Measurements from ENCODE around the gene AHSG.
"Not testable (repeated sequence)": the region's sequence is repeated elsewhere in the genome, so short reads cannot be mapped to it uniquely, and the experiment has no call there.

AHSG gene

DNA sequence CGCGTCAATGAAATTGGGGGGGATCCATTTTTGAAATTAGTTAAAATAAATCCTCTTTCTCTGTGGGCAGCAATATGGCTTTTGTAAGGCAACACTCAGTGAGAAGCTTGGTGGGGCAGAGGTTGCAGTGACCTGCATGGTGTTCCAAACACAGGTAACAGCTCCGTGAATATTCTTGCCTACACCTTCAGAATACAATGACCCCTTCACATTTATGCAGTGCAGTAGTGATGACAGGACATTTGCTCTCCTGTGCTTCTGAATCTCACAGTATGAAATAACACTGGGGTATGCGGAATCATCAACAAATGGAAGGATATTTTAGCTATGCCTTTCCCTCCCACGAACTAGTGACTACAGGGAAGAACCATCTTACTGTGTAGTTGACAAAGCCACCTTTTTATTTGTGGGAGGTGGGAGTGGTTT, 6.9 kb downstream of the AHSG start:
- no peak for DNase-seq

DNA sequence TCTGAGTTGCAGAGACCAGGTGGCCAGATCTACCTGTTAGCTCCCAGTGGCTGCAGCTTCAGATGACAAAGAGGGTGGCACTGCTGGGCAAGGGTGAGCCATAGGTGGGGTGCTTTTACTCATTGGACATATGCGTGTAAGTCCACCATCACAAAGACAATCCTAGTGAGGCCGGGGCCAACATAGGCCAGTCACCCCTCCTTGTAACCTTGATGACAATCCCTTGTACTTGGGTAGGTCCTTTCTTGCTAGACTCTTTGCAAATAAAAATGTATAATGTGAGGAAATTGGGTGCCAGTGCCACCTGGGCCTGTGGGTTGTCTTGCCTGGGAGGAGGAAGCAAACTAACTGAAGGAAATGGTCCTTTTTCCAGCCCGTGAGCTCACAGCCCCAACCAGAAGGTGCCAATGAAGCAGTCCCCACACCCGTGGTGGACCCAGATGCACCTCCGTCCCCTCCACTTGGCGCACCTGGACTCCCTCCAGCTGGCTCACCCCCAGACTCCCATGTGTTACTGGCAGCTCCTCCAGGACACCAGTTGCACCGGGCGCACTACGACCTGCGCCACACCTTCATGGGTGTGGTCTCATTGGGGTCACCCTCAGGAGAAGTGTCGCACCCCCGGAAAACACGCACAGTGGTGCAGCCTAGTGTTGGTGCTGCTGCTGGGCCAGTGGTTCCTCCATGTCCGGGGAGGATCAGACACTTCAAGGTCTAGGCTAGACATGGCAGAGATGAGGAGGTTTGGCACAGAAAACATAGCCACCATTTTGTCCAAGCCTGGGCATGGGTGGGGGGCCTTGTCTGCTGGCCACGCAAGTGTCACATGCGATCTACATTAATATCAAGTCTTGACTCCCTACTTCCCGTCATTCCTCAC, 7.6 kb downstream of the AHSG start:
- DNase-seq, result no peak

DNA sequence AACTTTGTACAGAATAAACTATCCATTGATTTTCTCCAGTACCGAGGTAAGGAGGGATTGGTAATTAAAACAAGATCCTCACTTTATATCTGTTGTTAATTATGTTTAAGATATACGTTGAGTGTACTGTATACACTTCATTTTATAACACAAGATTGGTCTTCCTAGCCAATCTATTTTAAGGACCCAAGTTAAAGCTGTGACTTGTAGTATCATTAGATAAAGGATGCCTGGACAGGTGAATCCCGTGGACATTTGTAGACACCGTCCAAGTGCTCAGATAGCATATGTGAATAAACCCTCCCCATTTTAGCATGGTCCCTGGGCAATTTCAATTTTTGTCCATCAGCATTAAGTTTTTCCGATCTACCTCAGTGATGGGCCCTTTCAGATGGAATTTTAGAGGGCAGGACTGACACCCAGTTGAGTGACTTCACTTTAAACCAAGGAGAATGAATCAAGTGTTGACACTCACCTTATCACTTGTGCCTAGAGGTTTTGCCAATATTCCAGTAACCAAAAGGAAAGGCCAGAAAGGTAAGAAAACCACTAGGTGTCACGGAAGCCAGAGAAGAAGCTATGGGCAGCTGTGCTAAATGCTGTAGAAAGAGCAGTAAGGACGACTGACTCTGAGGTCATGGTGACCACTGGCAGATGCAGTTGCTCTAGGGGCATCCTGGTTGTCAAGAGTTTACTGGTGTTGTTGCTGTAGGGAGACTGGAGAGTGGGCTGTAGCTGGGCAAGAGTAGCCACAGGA, 9.2 kb downstream of the AHSG start:
- DNase-seq, result no peak

DNA sequence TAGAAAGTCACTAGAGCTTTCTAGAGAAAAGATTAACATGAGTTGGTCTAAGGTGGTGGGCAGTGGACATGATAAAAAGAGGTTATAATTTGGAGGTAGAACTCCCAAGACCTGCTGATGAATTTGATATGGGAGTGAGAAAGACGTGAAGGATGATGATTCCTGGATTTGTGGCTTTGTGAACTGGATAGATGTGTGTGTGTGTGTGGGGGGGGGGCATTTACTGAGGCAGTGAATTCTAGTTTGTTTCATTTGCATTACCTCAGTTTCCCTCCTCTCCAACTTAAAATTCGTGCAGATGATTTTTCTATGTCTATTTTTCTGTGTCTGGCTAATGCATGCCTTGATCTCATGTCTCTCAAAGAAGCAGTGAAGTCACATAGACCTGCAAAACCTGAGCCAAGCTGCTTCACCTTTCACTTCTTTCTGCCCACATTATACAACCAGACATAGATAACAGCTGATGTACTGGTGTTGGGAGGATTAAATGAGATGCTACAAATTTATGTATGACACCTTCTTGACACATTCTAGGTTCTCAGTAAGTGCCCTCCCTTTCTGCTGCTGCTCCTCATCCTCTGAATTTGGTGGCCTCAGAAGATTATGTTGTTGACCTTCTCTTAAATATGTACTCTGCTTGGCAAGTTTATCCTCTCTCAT, 9.9 kb downstream of the AHSG start:
- DNase-seq, result no peak

GRCh38 chr3:186624598-186624997, 11.7 kb downstream of the AHSG start:
- no peak for DNase-seq

GRCh38 chr3:186625600-186626042, 12.8 kb downstream of the AHSG start:
- no peak for DNase-seq

DNA sequence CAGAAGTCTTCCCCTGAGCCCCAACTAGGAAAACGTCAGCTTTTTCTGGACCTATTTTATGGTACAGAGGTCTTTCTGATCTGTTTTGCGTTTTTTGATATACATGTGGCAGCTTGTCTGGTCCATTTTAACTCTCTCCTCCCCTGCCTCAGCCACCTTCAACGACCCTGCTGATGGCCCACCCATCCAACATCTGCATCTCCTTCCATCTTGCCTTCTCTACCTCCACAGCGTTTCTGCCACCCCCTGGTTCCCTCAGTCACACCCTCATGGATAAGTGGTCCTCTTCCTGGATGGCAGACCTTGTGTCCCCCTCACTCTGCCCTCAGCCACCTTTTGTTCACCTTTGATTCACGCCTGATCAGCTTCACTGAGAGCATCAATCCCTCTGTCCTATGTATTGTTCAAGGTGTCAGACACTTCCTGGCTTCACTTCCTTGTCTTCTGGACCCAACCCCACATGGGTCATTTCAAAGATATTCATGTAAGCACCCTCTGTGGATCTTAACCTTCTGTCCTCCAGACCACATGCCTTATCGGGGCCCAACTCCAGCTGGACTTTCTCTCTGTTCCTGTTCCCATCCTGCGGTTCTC, 13.5 kb downstream of the AHSG start:
- no peak for DNase-seq

DNA sequence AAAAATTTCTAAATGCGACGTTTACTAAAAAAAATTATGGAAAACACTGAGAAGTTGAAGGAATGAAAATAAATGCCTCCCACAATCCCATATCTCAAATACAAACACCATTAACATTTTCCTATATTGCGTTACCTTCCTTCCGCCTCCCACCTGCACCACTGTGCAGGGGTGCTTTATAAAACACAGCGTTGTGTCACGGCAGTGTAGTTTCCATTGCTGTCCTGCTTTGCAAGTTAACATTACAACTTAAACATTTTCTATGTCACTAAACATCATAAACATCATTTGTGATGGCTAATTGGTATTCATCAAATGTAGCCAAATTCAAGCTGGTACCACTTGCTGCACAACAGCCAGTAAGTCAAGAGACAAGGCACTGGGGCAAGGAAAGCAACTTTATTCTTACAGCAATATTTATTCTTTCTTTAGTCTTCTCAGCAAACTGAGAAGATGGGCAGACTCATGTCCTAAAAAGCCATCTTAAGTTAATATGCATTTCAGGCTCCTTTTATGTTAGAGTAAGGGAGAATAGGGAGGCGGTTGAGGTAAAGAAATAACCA, 15.1 kb downstream of the AHSG start:
- no peak for DNase-seq

DNA sequence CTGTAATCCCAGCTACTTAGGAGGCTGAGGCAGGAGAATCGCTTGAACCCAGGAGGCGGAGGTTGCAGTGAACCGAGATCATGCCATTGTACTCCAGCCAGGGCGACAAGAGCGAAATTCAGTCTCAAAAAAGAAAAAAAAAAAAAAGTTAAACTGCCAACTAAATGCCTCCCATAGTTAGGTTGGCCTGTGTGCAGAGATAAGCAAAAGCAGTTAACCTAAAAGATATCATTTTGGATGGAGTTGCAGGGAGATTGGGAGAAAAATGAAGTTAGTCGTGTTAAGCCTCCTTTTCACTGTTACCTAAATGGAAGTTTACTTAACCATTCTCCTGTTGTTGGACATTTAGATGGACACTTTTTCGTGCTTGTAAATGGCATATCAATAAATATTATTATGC, 15.9 kb downstream of the AHSG start:
- no peak for DNase-seq

DNA sequence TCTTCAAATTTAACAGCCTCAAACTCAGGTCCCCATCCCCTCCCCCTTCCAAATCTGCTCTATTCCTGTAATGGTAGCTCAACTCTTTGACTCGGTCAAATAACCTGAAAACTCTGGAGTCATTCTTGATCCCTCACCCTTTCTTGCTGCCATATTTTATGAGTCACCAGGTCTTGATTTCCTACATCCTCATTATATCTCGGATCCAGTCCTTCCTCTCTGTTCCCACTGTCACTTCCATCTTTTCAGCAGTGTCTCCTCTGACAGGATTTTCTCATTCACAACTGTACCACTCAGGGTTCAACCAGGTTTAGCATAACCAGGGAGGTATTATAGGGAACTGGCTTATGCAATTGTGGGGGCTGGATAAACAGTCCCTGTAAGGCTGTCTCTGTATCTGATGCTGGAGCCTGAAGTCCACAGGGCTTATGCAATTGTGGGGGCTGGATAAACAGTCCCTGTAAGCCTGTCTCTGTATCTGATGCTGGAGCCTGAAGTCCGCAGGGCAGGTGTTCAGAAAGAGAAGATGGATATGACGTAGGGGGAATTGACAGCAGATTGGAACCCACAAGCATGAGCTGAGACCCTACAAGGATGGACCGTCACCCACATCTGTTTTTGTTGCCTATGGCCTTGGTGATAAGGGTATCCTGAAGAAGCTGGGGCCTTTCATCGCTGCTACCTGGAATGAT, 18.2 kb downstream of the AHSG start:
- DNase-seq, result no peak

- no peak for DNase-seq
Observed at GRCh38 chr3:186633481-186633880, 20.6 kb downstream of the AHSG start.

DNA sequence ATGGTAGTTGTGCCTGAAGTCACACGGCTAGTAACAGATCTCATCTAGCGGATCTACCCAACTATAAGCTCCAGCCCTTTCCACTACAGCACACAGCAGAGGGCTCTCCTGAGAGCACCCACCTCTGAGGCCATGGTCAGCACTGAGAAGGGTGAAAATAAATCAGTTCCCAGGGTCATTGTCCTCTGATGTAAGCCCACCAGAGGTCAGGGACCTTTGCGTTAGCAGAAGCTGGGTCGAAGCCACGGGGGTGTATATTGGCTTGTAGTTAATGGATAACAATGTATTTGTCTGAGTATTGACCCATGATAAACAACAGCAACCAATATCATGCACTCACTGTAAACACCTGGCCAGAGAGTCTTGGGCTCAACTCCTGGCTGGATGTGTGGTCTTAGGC, 21.3 kb downstream of the AHSG start:
- DNase-seq, result not testable (repeated sequence)

GRCh38 chr3:186635532-186635931, 22.7 kb downstream of the AHSG start:
- DNase-seq, result no peak

DNA sequence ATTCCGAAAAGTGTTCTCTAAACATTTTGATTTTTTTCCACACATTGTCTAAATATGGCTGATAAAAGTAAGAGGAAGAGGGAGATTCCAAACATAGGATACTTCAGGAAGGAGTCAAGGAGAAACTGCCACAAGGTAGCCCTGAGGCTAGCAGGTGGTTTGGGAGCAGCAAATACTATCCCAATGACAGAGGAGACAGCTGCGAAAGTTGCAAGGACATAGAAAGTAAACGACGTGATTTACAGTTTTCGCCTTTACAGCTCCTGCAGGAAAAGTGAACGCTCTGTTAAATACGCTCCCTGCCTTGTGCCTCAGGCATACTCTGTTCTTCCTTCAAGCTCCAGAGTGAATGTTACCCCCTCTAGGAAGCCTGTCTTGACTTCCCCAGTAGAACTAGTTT, 23.7 kb downstream of the AHSG start:
- DNase-seq, result no peak

GRCh38 chr3:186637686-186638085, 24.8 kb downstream of the AHSG start:
- DNase-seq, result no peak

DNA sequence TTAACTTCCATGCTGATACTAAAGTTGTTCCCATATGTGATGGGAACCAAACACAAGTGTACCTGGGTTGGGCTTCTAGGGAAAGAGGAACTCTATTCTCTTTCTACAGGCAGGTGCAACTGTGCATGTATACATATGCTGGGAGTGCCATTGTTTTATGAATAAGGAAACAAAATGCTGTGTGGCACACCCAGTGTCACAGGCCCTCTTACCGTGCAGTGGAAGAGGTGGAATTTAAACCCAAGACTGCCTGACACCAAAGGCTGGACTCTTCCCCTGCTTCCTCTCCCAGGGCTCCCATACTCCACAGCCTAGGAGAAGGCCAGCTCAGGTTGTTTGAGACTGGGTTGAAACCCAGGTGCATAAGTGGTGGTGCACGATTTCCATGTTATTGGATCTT, 25.4 kb downstream of the AHSG start:
- DNase-seq, result no peak

- no peak for DNase-seq
Observed at GRCh38 chr3:186639778-186640472, 27.1 kb downstream of the AHSG start, which contains the start of gene FETUB. Gene FETUB, plus strand, starts transcription at chr3:186640399. Its CDS starts 62 bp downstream, at chr3:186640461.

DNA sequence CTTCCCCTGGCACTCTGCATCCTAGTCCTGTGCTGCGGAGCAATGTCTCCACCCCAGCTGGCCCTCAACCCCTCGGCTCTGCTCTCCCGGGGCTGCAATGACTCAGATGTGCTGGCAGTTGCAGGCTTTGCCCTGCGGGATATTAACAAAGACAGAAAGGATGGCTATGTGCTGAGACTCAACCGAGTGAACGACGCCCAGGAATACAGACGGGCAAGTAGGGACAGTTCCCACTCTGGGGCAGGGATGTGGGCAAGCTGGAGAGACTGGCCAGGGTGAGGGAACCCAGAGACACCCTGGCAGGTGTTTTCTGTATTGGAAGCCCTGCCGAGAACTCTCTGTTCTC, 27.6 kb downstream of the AHSG start:
- DNase-seq, result no peak

DNA sequence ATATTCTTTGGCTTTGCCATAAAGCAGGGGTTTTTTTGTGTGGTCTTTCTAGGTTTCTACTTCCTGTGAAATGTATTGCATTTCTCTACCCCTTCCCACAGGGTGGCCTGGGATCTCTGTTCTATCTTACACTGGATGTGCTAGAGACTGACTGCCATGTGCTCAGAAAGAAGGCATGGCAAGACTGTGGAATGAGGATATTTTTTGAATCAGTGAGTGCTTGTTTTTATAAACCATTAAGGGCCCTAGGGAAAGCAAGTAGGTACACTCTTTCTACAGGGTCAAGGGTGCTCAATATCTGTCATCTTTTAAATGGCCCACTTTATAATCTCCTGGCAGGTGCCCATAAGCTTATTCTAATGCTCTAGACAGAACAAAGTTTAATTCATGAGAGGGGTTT, 28.1 kb downstream of the AHSG start:
- no peak for DNase-seq

- DNase-seq, result no peak
Observed at GRCh38 chr3:186642014-186642413, 29.2 kb downstream of the AHSG start.

DNA sequence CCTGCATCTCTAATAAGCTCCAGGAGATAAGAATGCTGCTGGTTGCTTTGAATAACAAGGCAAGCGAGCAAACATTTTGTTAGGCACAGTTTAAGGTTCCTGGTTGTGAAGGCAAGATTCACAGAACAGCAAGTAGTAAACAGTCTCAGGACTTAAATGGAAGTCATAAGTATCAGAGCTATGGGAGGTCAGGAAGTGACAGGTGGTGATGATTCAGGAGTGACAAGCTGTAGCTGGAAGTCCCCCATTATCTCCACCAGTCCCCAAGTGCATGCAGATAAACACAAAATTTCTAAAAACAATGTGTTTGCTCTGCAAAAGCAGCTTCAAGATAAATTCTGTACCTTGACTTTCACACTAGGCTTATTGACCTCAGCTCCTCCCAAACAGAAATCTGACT, 30.6 kb downstream of the AHSG start:
- DNase-seq, result no peak

- no peak for DNase-seq
Observed at GRCh38 chr3:186644683-186645082, 31.8 kb downstream of the AHSG start.

Data from NCI-H774 (cell line).